Measurements from ENCODE around the gene VAMP5.

DNA sequence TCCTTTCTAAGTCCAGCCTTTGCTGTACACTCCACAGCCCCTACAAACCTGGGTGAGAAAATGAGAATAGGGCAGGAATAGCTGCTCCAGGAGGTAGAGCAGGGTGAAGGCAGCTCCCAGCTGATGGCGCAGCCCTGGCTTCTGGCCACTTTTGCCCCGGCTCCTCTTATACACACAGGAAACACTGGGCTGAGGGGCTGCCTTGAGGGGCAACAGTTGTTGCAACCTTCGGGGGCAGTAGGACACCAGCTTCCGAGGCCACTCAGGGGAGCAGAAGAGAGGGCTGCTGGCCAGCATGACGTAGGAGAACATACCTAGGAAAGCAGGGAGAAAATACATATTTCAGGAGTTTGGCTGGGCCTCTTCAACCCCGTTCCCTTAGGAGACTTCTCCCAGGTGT is 31.0 kb upstream of the VAMP5 start:
- TF ChIP-seq, protein P1, sequence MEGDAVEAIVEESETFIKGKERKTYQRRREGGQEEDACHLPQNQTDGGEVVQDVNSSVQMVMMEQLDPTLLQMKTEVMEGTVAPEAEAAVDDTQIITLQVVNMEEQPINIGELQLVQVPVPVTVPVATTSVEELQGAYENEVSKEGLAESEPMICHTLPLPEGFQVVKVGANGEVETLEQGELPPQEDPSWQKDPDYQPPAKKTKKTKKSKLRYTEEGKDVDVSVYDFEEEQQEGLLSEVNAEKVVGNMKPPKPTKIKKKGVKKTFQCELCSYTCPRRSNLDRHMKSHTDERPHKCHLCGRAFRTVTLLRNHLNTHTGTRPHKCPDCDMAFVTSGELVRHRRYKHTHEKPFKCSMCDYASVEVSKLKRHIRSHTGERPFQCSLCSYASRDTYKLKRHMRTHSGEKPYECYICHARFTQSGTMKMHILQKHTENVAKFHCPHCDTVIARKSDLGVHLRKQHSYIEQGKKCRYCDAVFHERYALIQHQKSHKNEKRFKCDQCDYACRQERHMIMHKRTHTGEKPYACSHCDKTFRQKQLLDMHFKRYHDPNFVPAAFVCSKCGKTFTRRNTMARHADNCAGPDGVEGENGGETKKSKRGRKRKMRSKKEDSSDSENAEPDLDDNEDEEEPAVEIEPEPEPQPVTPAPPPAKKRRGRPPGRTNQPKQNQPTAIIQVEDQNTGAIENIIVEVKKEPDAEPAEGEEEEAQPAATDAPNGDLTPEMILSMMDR (IDR thresholded peaks at IDR 0.05): no peak
- TF ChIP-seq EZH2phosphoT487 (IDR thresholded peaks at IDR 0.05) (no peak), EZH2 (IDR thresholded peaks at IDR 0.05) (no peak)
